CD14-positive monocyte (primary cell): ENCODE results near the gene BDKRB2. TPM values are rescaled to one million over a fixed set of nuclear protein-coding genes. Genes with fewer than 3 reads are reported as not detected.

Source experiments
- DNase-seq, 3 donors: peaks; one replicate each; pipeline ENCODE4 v3.0.0-alpha.2; 2011 to 2022
- H2AFZ ChIP-seq: 2 replicates; pipeline ENCODE4 v1.6.0; 2012; ENCODE audit warnings: mild to moderate bottlenecking, low read depth, low read length, inconsistent platforms; ENCODE audit not compliant: insufficient read depth, poor library complexity, severe bottlenecking
- H3K27ac ChIP-seq, 2 donors: 1 replicate in 1 of 2; 2 replicates in 1 of 2; pipeline ENCODE4 v1.5.1; 2012 to 2013; ENCODE audit warnings: low read length in 2 of 2, control low read depth in 1 of 2, inconsistent platforms in 1 of 2, low read depth in 1 of 2, mild to moderate bottlenecking in 1 of 2
- H3K27me3 ChIP-seq, 2 donors: one replicate each; pipeline versions ENCODE4 v1.6.0 to v1.6.1; 2011 to 2013; ENCODE audit warnings: low read length in 2 of 2; ENCODE audit not compliant: control insufficient read depth in 2 of 2, insufficient read depth in 2 of 2
- H3K36me3 ChIP-seq, 2 donors: replicated peaks in 1 of 2; 1 replicate in 1 of 2; 2 replicates in 1 of 2; pipeline versions ENCODE4 v1.5.1 to v1.6.1; 2012 to 2013; ENCODE audit warnings: low read length in 2 of 2, control low read depth in 1 of 2, inconsistent platforms in 1 of 2, mild to moderate bottlenecking in 1 of 2; ENCODE audit not compliant: insufficient read depth in 2 of 2, control insufficient read depth in 1 of 2
- H3K4me1 ChIP-seq, 2 donors: 1 replicate in 1 of 2; 2 replicates in 1 of 2; pipeline versions ENCODE4 v1.5.1 to v1.6.1; 2012 to 2013; ENCODE audit warnings: low read length in 2 of 2, control low read depth in 1 of 2, inconsistent platforms in 1 of 2, mild to moderate bottlenecking in 1 of 2, moderate library complexity in 1 of 2; ENCODE audit not compliant: insufficient read depth in 2 of 2, control insufficient read depth in 1 of 2
- H3K4me2 ChIP-seq: replicated peaks from 2 replicates; pipeline ENCODE3; 2012; ENCODE audit warnings: low read length, moderate library complexity, mild to moderate bottlenecking; ENCODE audit not compliant: poor library complexity, severe bottlenecking; ENCODE audit errors: extremely low read depth
- H3K4me3 ChIP-seq, 3 experiments: fragments of 200-600 bp in 1 of 3; sonication (generic) in 1 of 3; replicated peaks in 1 of 3; 1 replicate in 2 of 3; 2 replicates in 1 of 3; pipeline ENCODE4 v1.5.1; 2011 to 2013; ENCODE audit warnings: low read length in 3 of 3, mild to moderate bottlenecking in 3 of 3, control low read depth in 2 of 3, low read depth in 2 of 3, inconsistent platforms in 1 of 3, moderate library complexity in 1 of 3
- H3K79me2 ChIP-seq: 2 replicates; pipeline ENCODE4 v1.6.0; 2012; ENCODE audit warnings: mild to moderate bottlenecking, control low read depth, inconsistent platforms, low read length, moderate library complexity; ENCODE audit not compliant: insufficient read depth
- H3K9ac ChIP-seq: 2 replicates; pipeline ENCODE4 v1.6.0; 2017; ENCODE audit warnings: low read length, mild to moderate bottlenecking; ENCODE audit not compliant: insufficient read depth, poor library complexity, severe bottlenecking
- H3K9me3 ChIP-seq, 2 donors: replicated peaks in 1 of 2; 1 replicate in 1 of 2; 2 replicates in 1 of 2; pipeline versions ENCODE4 v1.5.1 to v1.6.1; 2012 to 2013; ENCODE audit warnings: low read length in 2 of 2, control low read depth in 1 of 2; ENCODE audit not compliant: control insufficient read depth in 1 of 2, insufficient read depth in 1 of 2
- H4K20me1 ChIP-seq: 2 replicates; pipeline ENCODE4 v1.6.0; 2012; ENCODE audit warnings: mild to moderate bottlenecking, low read length, control low read depth, moderate library complexity; ENCODE audit not compliant: insufficient read depth
- H3K27ac Mint-ChIP-seq, 7 donors: one replicate each; pipeline ENCODE4 v1.8.0; 2020; ENCODE audit warnings: mild to moderate bottlenecking in 7 of 7, mixed read lengths in 7 of 7, moderate library complexity in 6 of 7, inconsistent platforms in 2 of 7
- H3K27me3 Mint-ChIP-seq, 3 donors: one replicate each; pipeline ENCODE4 v1.8.0; 2021 to 2022; ENCODE audit warnings: low read depth in 3 of 3, mild to moderate bottlenecking in 3 of 3, mixed read lengths in 3 of 3, moderate library complexity in 3 of 3, inconsistent platforms in 1 of 3
- H3K36me3 Mint-ChIP-seq, 2 donors: one replicate each; pipeline ENCODE4 v1.8.0; 2020; ENCODE audit warnings: mixed read lengths in 2 of 2, inconsistent platforms in 1 of 2, mild to moderate bottlenecking in 1 of 2
- H3K4me1 Mint-ChIP-seq: one replicate; pipeline ENCODE4 v1.8.0; 2020; ENCODE audit warnings: mild to moderate bottlenecking, mixed read lengths
- H3K4me3 Mint-ChIP-seq, 2 donors: one replicate each; pipeline ENCODE4 v1.8.0; 2020; ENCODE audit warnings: mild to moderate bottlenecking in 2 of 2, mixed read lengths in 2 of 2, moderate library complexity in 1 of 2
- H3K9me3 Mint-ChIP-seq, 7 donors: one replicate each; pipeline ENCODE4 v1.8.0; 2020 to 2022; ENCODE audit warnings: mixed read lengths in 7 of 7, mild to moderate bottlenecking in 6 of 7, moderate library complexity in 6 of 7, inconsistent platforms in 2 of 7
- CTCF ChIP-seq: fragments of 200-600 bp; IDR thresholded peaks from one replicate; pipeline ENCODE4 v1.8.0; 2022; ENCODE audit warnings: antibody characterized with exemption, mild to moderate bottlenecking
- WGBS: methylation state at CpG from one replicate; pipeline ENCODE4 v1.1.5; 2013; ENCODE audit warnings: missing lambda C conversion rate; ENCODE audit not compliant: insufficient coverage; 5-methylcytosine and 5-hydroxymethylcytosine counted together
- intact Hi-C, 2 donors: fragments of 100-400 bp; cut with micrococcal nuclease; formaldehyde crosslinking; loops; one replicate each; pipeline versions ENCODE4 v1.15.0 to v1.15.1; 2023
- polyA plus RNA-seq, 3 donors: library from polyadenylated mRNA; depleted of rRNA in 1 of 3; unstranded in 2 of 3; stranded (reverse) in 1 of 3; fragments of 300-500 nt in 2 of 3; fragments of >200 nt in 1 of 3; fragmentation: Illumina TruSeq in 2 of 3; gene quantifications; 1 replicate in 2 of 3; 2 replicates in 1 of 3; pipeline ENCODE4 v1.2.3, GENCODE V29; 2012 to 2021

Gene BDKRB2
- polyA plus RNA-seq, 3 donors = not detected

GRCh38 chr14:96256407-96256806, 51.8 kb downstream of the BDKRB2 start:
- Histone ChIP-seq H3K4me3 (no peak overlapping the region), H3K27ac (no peak overlapping the region), H3K9me3 (no peaks in the 10 kb centered on the region), H3K36me3 (no peaks in the 10 kb centered on the region), H3K4me2 (no peak overlapping the region), H3K27me3 (no peaks in the 10 kb centered on the region), H3K79me2 (no peaks in the 10 kb centered on the region), H4K20me1 (no peaks in the 10 kb centered on the region), H3K9ac (no peak overlapping the region), H3K4me1 (no peaks in the 10 kb centered on the region), H2AFZ (no peak overlapping the region)
- Mint-ChIP-seq H3K4me3 (no peak overlapping the region), H3K36me3 (no peaks in the 10 kb centered on the region), H3K9me3 (peaks cover 0 to 8% (median 0%) of the 10 kb centered on the region in 7 donors), H3K27me3 (peaks cover 3 to 33% (median 12%) of the 10 kb centered on the region in 3 donors), H3K27ac (no peak overlapping the region), H3K4me1 (no peaks in the 10 kb centered on the region)
- DNase-seq = no peak
- intact Hi-C loops = no loop called here
- no CpG with 5 or more reads among the region's 4 CpGs for WGBS
- TF ChIP-seq CTCF = no peak

GRCh38 chr14:96257056-96257455, 52.4 kb downstream of the BDKRB2 start:
- Histone ChIP-seq H3K79me2 (no peaks in the 10 kb centered on the region), H3K27me3 (no peaks in the 10 kb centered on the region), H3K9me3 (no peaks in the 10 kb centered on the region), H3K36me3 (no peaks in the 10 kb centered on the region), H4K20me1 (no peaks in the 10 kb centered on the region), H3K4me1 (no peaks in the 10 kb centered on the region), H3K4me3 (no peak overlapping the region), H3K27ac (no peak overlapping the region), H3K9ac (no peak overlapping the region), H3K4me2 (no peak overlapping the region), H2AFZ (no peak overlapping the region)
- Mint-ChIP-seq H3K36me3 (no peaks in the 10 kb centered on the region), H3K4me1 (no peaks in the 10 kb centered on the region), H3K27ac (no peak overlapping the region), H3K27me3 (peaks cover 3 to 30% (median 13%) of the 10 kb centered on the region in 3 donors), H3K9me3 (peaks cover 0 to 8% (median 0%) of the 10 kb centered on the region in 7 donors), H3K4me3 (no peak overlapping the region)
- no peak for TF ChIP-seq CTCF
- 89% methylated on average over 5 of the region's 8 CpGs for WGBS
- intact Hi-C loops = no loop called here
- DNase-seq = no peak
